HFFc6 (cell line): Measurements from ENCODE around the gene REELD1. TPM values are rescaled to one million over a fixed set of nuclear protein-coding genes. Genes with fewer than 3 reads are reported as not detected.

Source experiments
- DNase-seq: peaks from one replicate; pipeline ENCODE4 v3.0.0-alpha.2; 2018
- H3K27ac Mint-ChIP-seq: 2 replicates; pipeline ENCODE4 v1.8.0; 2020; ENCODE audit warnings: mild to moderate bottlenecking, mixed read lengths
- H3K27me3 Mint-ChIP-seq: 2 replicates; pipeline ENCODE4 v1.8.0; 2021; ENCODE audit warnings: mild to moderate bottlenecking, moderate library complexity, mixed read lengths; ENCODE audit not compliant: insufficient read depth
- H3K36me3 Mint-ChIP-seq: 2 replicates; pipeline ENCODE4 v1.8.0; 2021; ENCODE audit warnings: low read depth, mixed read lengths
- H3K4me1 Mint-ChIP-seq: 2 replicates; pipeline ENCODE4 v1.8.0; 2020; ENCODE audit warnings: low read depth, mixed read lengths
- H3K4me3 Mint-ChIP-seq: 2 replicates; pipeline ENCODE4 v1.8.0; 2020; ENCODE audit warnings: mild to moderate bottlenecking, moderate library complexity, mixed read lengths
- H3K9me3 Mint-ChIP-seq: 2 replicates; pipeline ENCODE4 v1.8.0; 2020; ENCODE audit warnings: mild to moderate bottlenecking, mixed read lengths
- CTCF ChIP-seq: fragments of 200-600 bp; sonication (generic); IDR thresholded peaks from 2 replicates; pipeline ENCODE4 v1.5.0; 2021; ENCODE audit warnings: antibody characterized with exemption, mild to moderate bottlenecking
- total RNA-seq, 6 experiments: library from RNA; stranded (reverse); fragmentation: NEBNext Ultra II Directional; extraction: Animal tissue kit (Norgen Biotek cat#: 25700); gene quantifications; 2 replicates in 1 of 6; 3 replicates in 5 of 6; pipeline ENCODE4 v1.2.3, GENCODE V29; 2021

Gene REELD1
- total RNA-seq, 6 experiments from 2014 or later: not detected

GRCh38 chr4:146269228-146269653, 54.9 kb downstream of the REELD1 start:
- H3K27me3 Mint-ChIP-seq: no peaks in the 10 kb centered on the region
- H3K36me3 Mint-ChIP-seq: no peaks in the 10 kb centered on the region
- H3K9me3 Mint-ChIP-seq: no peaks in the 10 kb centered on the region
- TF ChIP-seq CTCF: no peak
- H3K27ac Mint-ChIP-seq: no peak overlapping the region
- no peak overlapping the region for H3K4me3 Mint-ChIP-seq
- DNase-seq: no peak
- peaks cover 6% of the 10 kb centered on the region for H3K4me1 Mint-ChIP-seq

GRCh38 chr4:146271466-146271865, 57.1 kb downstream of the REELD1 start:
- H3K4me1 Mint-ChIP-seq: peaks cover 6% of the 10 kb centered on the region
- H3K9me3 Mint-ChIP-seq: no peaks in the 10 kb centered on the region
- no peaks in the 10 kb centered on the region for H3K27me3 Mint-ChIP-seq
- no peak for TF ChIP-seq CTCF
- H3K27ac Mint-ChIP-seq: no peak overlapping the region
- no peak overlapping the region for H3K4me3 Mint-ChIP-seq
- peaks cover 4% of the 10 kb centered on the region; the same call in 1 of the 2 replicates for H3K36me3 Mint-ChIP-seq
- DNase-seq: no peak

GRCh38 chr4:146273204-146273901, 59.0 kb downstream of the REELD1 start:
- Mint-ChIP-seq H3K36me3 (peaks cover 4% of the 10 kb centered on the region; the same call in 1 of the 2 replicates), H3K9me3 (no peaks in the 10 kb centered on the region), H3K4me3 (no peak overlapping the region), H3K27me3 (no peaks in the 10 kb centered on the region), H3K4me1 (peaks cover 6% of the 10 kb centered on the region), H3K27ac (no peak overlapping the region)
- no peak for DNase-seq
- no peak for TF ChIP-seq CTCF

- no peaks in the 10 kb centered on the region for H3K27me3 Mint-ChIP-seq
- no peak overlapping the region for H3K4me3 Mint-ChIP-seq
- H3K27ac Mint-ChIP-seq: no peak overlapping the region
- H3K4me1 Mint-ChIP-seq: peaks cover 6% of the 10 kb centered on the region
- no peak for DNase-seq
- peaks cover 10% of the 10 kb centered on the region; the same call in 1 of the 2 replicates for H3K36me3 Mint-ChIP-seq
- H3K9me3 Mint-ChIP-seq: no peaks in the 10 kb centered on the region
- TF ChIP-seq CTCF: no peak
These were observed 60.4 kb downstream of the REELD1 start for GRCh38 chr4:146274774-146275173.

GRCh38 chr4:146275370-146275769, 61.0 kb downstream of the REELD1 start:
- H3K36me3 Mint-ChIP-seq: peaks cover 10% of the 10 kb centered on the region; the same call in 1 of the 2 replicates
- no peaks in the 10 kb centered on the region for H3K27me3 Mint-ChIP-seq

More at GRCh38 chr4:146275370-146275769, 61.0 kb downstream of the REELD1 start:
- no peak overlapping the region for H3K4me3 Mint-ChIP-seq
- no peak for DNase-seq
- H3K27ac Mint-ChIP-seq: no peak overlapping the region
- TF ChIP-seq CTCF: no peak
- H3K9me3 Mint-ChIP-seq: no peaks in the 10 kb centered on the region
- peaks cover under 1% of the 10 kb centered on the region for H3K4me1 Mint-ChIP-seq
